Activated CD4-positive, alpha-beta memory T cell treated with anti-CD3 and anti-CD28 coated beads for 36 hours (primary cell): ENCODE data around the gene CCDC12. TPM values are rescaled to one million over a fixed set of nuclear protein-coding genes. Genes with fewer than 3 reads are reported as not detected.
"Not testable (repeated sequence)": the region's sequence is repeated elsewhere in the genome, so short reads cannot be mapped to it uniquely, and the experiment has no call there.

Source experiments
- CTCF ChIA-PET: fragments of 350-600 bp; sonication (Branson Sonifier 250); formaldehyde crosslinking; loops from one replicate; lab custom pipeline; 2021; ENCODE audit warnings: antibody characterized with exemption, inconsistent platforms; lab: Charles Lee
- POLR2A ChIA-PET: fragments of 350-600 bp; sonication (Branson Sonifier 250); formaldehyde crosslinking; loops from one replicate; lab custom pipeline; 2021; ENCODE audit warnings: antibody characterized with exemption; lab: Charles Lee
- DNase-seq: peaks from one replicate; pipeline ENCODE4 v3.0.0-alpha.2; 2020
- H3K27ac Mint-ChIP-seq: one replicate; pipeline ENCODE4 v1.8.0; 2021; ENCODE audit warnings: mixed read lengths
- H3K27me3 Mint-ChIP-seq: one replicate; pipeline ENCODE4 v1.8.0; 2021; ENCODE audit warnings: mixed read lengths
- H3K36me3 Mint-ChIP-seq: one replicate; pipeline ENCODE4 v1.8.0; 2021; ENCODE audit warnings: mixed read lengths
- H3K4me1 Mint-ChIP-seq: one replicate; pipeline ENCODE4 v1.8.0; 2021; ENCODE audit warnings: low read depth, mixed read lengths
- H3K4me3 Mint-ChIP-seq: one replicate; pipeline ENCODE4 v1.8.0; 2021; ENCODE audit warnings: mild to moderate bottlenecking, mixed read lengths
- H3K9me3 Mint-ChIP-seq: one replicate; pipeline ENCODE4 v1.8.0; 2021; ENCODE audit warnings: mixed read lengths
- intact Hi-C: fragments of 100-400 bp; cut with micrococcal nuclease; formaldehyde crosslinking; loops from one replicate; pipeline ENCODE4 v1.15.1; 2023
- total RNA-seq, 2 experiments: library from RNA; stranded (reverse); gene quantifications; one replicate each; pipeline ENCODE4 v1.2.3, GENCODE V29; 2021

The CCDC12 gene
- total RNA-seq, 2 experiments from 2014 or later, result 44.3 to 49.9 TPM

- Mint-ChIP-seq H3K27me3 (no peaks in the 10 kb centered on the region), H3K36me3 (peaks cover 30% of the 10 kb centered on the region), H3K4me1 (peaks cover 25% of the 10 kb centered on the region), H3K9me3 (no peaks in the 10 kb centered on the region), H3K27ac (no peak overlapping the region), H3K4me3 (no peak overlapping the region)
- DNase-seq, result peak; percentile 34
- intact Hi-C loops, result no loop called here
- ChIA-PET CTCF (interaction anchor here (0.9 to 1.6 kb wide), 5 partner anchors 20 to 210 kb away, joined by 3 to 7 read pairs (median 3); no protein-coding TSS in a partner anchor), POLR2A (interaction anchor here (0.6 to 1.7 kb wide), 3 partner anchors 32 to 464 kb away, joined by 3 to 7 read pairs (median 3); no protein-coding TSS in a partner anchor)
Measured at GRCh38 chr3:46915297-46915822, 61.2 kb downstream of the CCDC12 start.

GRCh38 chr3:46914849-46915248 is 61.7 kb downstream of the CCDC12 start:
- peaks cover 25% of the 10 kb centered on the region for H3K4me1 Mint-ChIP-seq
- H3K27ac Mint-ChIP-seq, result no peak overlapping the region

GRCh38 chr3:46913644-46914043 is 62.9 kb downstream of the CCDC12 start:
- intact Hi-C loops, result no loop called here
- POLR2A ChIA-PET, result interaction anchor here (1.1 kb wide), 1 partner anchor 9 kb away, joined by 3 read pairs; no protein-coding TSS in a partner anchor
- Mint-ChIP-seq H3K9me3 (no peaks in the 10 kb centered on the region), H3K27me3 (no peaks in the 10 kb centered on the region), H3K4me1 (peaks cover 32% of the 10 kb centered on the region), H3K27ac (no peak overlapping the region), H3K36me3 (peaks cover 16% of the 10 kb centered on the region), H3K4me3 (no peak overlapping the region)
- CTCF ChIA-PET, result interaction anchor here (0.6 to 1.7 kb wide), 10 partner anchors 9 to 400 kb away, joined by 3 to 5 read pairs (median 4); no protein-coding TSS in a partner anchor
- no peak for DNase-seq

More at GRCh38 chr3:46914849-46915248, 61.7 kb downstream of the CCDC12 start:
- intact Hi-C loops, result no loop called here
- ChIA-PET POLR2A (interaction anchor here (1.7 kb wide), 1 partner anchor 33 kb away, joined by 7 read pairs; no protein-coding TSS in a partner anchor), CTCF (interaction anchor here (0.7 to 1.6 kb wide), 5 partner anchors 20 to 103 kb away, joined by 3 to 7 read pairs (median 3); no protein-coding TSS in a partner anchor)
- Mint-ChIP-seq H3K9me3 (no peaks in the 10 kb centered on the region), H3K4me3 (no peak overlapping the region), H3K36me3 (peaks cover 25% of the 10 kb centered on the region), H3K27me3 (no peaks in the 10 kb centered on the region)
- no peak for DNase-seq

GRCh38 chr3:46912986-46913385 is 63.6 kb downstream of the CCDC12 start:
- Mint-ChIP-seq H3K27me3 (no peaks in the 10 kb centered on the region), H3K36me3 (peaks cover 13% of the 10 kb centered on the region), H3K9me3 (no peaks in the 10 kb centered on the region), H3K4me3 (no peak overlapping the region), H3K4me1 (peaks cover 32% of the 10 kb centered on the region), H3K27ac (no peak overlapping the region)
- intact Hi-C loops, result no loop called here
- ChIA-PET CTCF (interaction anchor here (0.6 to 1.7 kb wide), 13 partner anchors 8 to 401 kb away, joined by 3 to 5 read pairs (median 3); no protein-coding TSS in a partner anchor), POLR2A (interaction anchor here (0.6 to 0.7 kb wide), 2 partner anchors 35 to 77 kb away, joined by 3 to 5 read pairs; no protein-coding TSS in a partner anchor)
- no peak for DNase-seq

DNA sequence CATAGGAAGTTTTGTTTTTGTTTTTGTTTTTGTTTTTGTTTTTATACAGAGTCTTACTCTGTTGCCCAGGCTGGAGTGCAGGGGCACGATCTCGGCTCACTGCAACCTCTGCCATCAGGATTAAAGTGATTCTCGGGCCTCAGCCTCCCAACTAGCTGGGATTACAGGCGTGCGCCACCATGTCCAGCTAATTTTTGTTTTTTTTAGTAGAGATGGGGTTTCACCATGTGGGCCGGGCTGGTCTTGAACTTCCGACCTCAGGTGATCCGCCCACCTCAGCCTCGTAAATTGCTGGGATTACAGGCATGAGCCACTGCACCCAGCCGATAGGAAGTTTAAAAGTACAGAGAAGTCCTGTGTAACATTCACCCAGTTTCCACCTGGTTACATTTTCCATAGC is 65.6 kb downstream of the CCDC12 start:
- not testable (repeated sequence) for H3K27ac Mint-ChIP-seq

DNA sequence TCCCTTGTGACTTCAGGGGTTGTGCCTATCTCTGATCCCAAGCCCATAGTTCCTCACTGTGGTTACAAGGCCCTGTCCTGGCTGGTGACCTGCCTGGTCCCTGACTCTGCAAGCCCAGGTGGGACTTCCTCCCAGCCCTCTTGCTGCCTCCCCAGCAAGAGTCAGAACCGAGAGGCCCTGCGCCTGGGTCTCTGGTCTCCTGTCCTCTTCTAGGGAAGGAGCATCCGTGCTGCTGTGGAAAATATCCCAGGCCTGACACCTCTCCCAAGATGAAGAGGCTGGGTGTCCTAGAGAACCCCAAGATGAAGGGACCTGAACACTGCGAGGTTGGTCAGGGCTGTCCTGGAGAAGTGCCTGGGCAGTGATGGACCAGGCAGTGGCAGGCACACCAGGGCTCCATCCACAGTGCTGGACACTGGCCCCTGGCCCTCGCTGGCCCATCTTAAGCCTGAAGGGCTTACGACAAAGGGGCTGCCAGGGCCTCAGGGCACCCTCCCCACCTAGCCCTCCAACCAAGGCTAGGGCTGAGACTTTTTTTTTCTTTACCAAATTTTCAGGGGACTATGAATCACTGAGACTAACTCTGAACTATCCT is 66.3 kb downstream of the CCDC12 start:
- no peak overlapping the region for H3K4me3 Mint-ChIP-seq
- H3K27ac Mint-ChIP-seq, result no peak overlapping the region
- H3K4me1 Mint-ChIP-seq, result peaks cover 23% of the 10 kb centered on the region
- no peaks in the 10 kb centered on the region for H3K27me3 Mint-ChIP-seq
- POLR2A ChIA-PET, result no interaction called here
- H3K9me3 Mint-ChIP-seq, result no peaks in the 10 kb centered on the region
- CTCF ChIA-PET, result interaction anchor here (0.6 to 1.9 kb wide), 23 partner anchors 9 to 469 kb away, joined by 3 to 26 read pairs (median 4); partner anchors contain the start of genes ALS2CL and PRSS50
- intact Hi-C loops, result no loop called here
- H3K36me3 Mint-ChIP-seq, result no peaks in the 10 kb centered on the region
- no peak for DNase-seq

More for the DNA sequence above, 65.6 kb downstream of the CCDC12 start:
- H3K27me3 Mint-ChIP-seq, H3K4me3 Mint-ChIP-seq, DNase-seq, H3K36me3 Mint-ChIP-seq, H3K9me3 Mint-ChIP-seq, POLR2A ChIA-PET, intact Hi-C loops: not testable (repeated sequence)
- peaks cover 29% of the 10 kb centered on the region for H3K4me1 Mint-ChIP-seq
- CTCF ChIA-PET, result interaction anchor here (1.5 kb wide), 1 partner anchor 203 kb away, joined by 3 read pairs; no protein-coding TSS in a partner anchor

- Mint-ChIP-seq H3K27me3 (no peaks in the 10 kb centered on the region), H3K9me3 (no peaks in the 10 kb centered on the region), H3K36me3 (no peaks in the 10 kb centered on the region), H3K4me1 (peaks cover 21% of the 10 kb centered on the region), H3K4me3 (no peak overlapping the region), H3K27ac (no peak overlapping the region)
- CTCF ChIA-PET, result interaction anchor here (0.6 to 1.9 kb wide), 26 partner anchors 9 to 470 kb away, joined by 3 to 26 read pairs (median 4); partner anchors contain the start of genes ALS2CL and PRSS50
- intact Hi-C loops, result loop anchor here (1.0 to 5.0 kb wide), 2 partner anchors 43 to 62 kb away; no protein-coding TSS in a partner anchor
- POLR2A ChIA-PET, result no interaction called here
- DNase-seq, result peak; percentile 90
Measured at GRCh38 chr3:46909535-46910161, 66.9 kb downstream of the CCDC12 start.

- no peak for DNase-seq
- Mint-ChIP-seq H3K27me3 (no peaks in the 10 kb centered on the region), H3K4me1 (peaks cover 19% of the 10 kb centered on the region), H3K27ac (no peak overlapping the region), H3K36me3 (no peaks in the 10 kb centered on the region), H3K4me3 (no peak overlapping the region), H3K9me3 (no peaks in the 10 kb centered on the region)
- ChIA-PET CTCF (interaction anchor here (0.6 to 1.9 kb wide), 24 partner anchors 10 to 420 kb away, joined by 3 to 26 read pairs (median 4); partner anchors contain the start of genes ALS2CL and PRSS50), POLR2A (no interaction called here)
- intact Hi-C loops, result loop anchor here (1.0 to 5.0 kb wide), 2 partner anchors 43 to 62 kb away; no protein-coding TSS in a partner anchor
Measured at GRCh38 chr3:46908986-46909534, 67.5 kb downstream of the CCDC12 start.

DNA sequence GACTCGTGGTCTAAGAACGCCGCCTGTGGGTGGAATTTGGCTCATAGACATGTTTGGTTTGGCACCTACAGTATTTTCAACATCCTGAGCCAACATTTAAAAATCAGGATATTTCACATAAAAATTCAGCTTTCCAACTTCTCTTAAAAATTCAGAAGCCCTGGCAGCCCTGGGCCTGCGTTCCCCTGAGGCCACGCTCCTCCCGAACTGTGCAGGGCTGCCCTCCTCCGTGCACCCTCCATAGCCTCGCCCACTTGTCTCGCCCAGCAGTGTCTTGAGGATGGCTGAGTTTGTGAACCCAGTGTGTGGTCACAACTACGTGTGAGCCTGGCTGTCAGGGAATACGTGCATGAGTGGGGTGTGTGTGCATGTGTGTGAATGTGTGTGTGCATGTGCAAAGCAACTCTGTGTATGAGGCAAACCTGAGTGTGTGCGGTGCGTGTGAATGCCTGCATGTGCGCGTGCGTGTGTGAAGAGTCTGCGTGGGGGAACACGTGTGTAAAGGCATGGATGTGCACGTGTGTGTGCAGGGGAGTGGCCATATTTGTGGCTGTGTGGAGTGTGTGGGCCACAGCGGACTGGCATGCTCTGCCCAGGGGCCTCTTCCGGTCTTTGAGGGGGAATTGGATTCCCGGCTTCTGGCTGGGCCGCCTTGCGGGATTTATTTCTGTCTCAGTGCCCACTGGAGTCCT is 68.1 kb downstream of the CCDC12 start:
- Mint-ChIP-seq H3K4me1 (peaks cover 12% of the 10 kb centered on the region), H3K27me3 (no peaks in the 10 kb centered on the region), H3K9me3 (no peaks in the 10 kb centered on the region), H3K36me3 (no peaks in the 10 kb centered on the region), H3K4me3 (no peak overlapping the region), H3K27ac (no peak overlapping the region)
- intact Hi-C loops, result loop anchor here (5.0 kb wide), 1 partner anchor 61 kb away; no protein-coding TSS in a partner anchor
- ChIA-PET POLR2A (no interaction called here), CTCF (interaction anchor here (1.4 to 1.9 kb wide), 8 partner anchors 10 to 191 kb away, joined by 3 to 26 read pairs (median 8); partner anchors contain the start of gene PRSS50)
- DNase-seq, result no peak

DNA sequence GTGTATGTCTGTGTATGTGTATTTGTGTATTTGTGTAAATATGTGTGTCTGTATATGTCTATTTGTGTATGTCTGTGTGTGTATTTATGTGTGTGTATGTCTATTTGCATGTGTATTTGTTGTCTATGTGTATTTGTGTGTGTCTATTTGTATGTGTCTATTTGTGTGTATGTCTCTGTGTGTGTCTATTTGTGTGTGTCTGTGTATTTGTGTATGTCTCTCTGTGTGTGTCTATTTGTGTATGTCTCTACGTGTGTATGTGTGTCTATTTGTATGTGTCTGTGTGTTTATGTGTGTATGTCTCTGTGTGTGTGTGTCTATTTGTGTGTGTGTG is 68.6 kb downstream of the CCDC12 start:
- Mint-ChIP-seq H3K4me3 (no peak overlapping the region), H3K27ac (no peak overlapping the region), H3K27me3 (no peaks in the 10 kb centered on the region), H3K9me3 (no peaks in the 10 kb centered on the region), H3K4me1 (peaks cover 9% of the 10 kb centered on the region), H3K36me3 (no peaks in the 10 kb centered on the region)
- no peak for DNase-seq
- intact Hi-C loops, result loop anchor here (5.0 kb wide), 1 partner anchor 61 kb away; no protein-coding TSS in a partner anchor
- ChIA-PET POLR2A (no interaction called here), CTCF (no interaction called here)

GRCh38 chr3:46907271-46907670 is 69.3 kb downstream of the CCDC12 start:
- POLR2A ChIA-PET, result no interaction called here
- no peaks in the 10 kb centered on the region for H3K36me3 Mint-ChIP-seq
- peaks cover 7% of the 10 kb centered on the region for H3K4me1 Mint-ChIP-seq
- no peak for DNase-seq
- no peak overlapping the region for H3K27ac Mint-ChIP-seq
- H3K9me3 Mint-ChIP-seq, result no peaks in the 10 kb centered on the region
- intact Hi-C loops, result loop anchor here (5.0 kb wide), 1 partner anchor 60 kb away; no protein-coding TSS in a partner anchor
- CTCF ChIA-PET, result no interaction called here
- H3K27me3 Mint-ChIP-seq, result no peaks in the 10 kb centered on the region
- no peak overlapping the region for H3K4me3 Mint-ChIP-seq
